Upper lobe of left lung (tissue), 4 donors: ENCODE data around the gene PSEN1.

ENCODE experiments used
- CTCF ChIP-seq, 6 experiments: fragments of 450-650 bp in 4 of 6; fragments of 200-600 bp in 2 of 6; sonication (generic) in 2 of 6; IDR thresholded peaks; one replicate each; pipeline ENCODE4 v1.5.1; 2016 to 2019; ENCODE audit warnings: antibody characterized with exemption in 6 of 6
- POLR2A ChIP-seq, 4 donors: fragments of 450-650 bp; IDR thresholded peaks; one replicate each; pipeline ENCODE4 v1.5.1; 2016 to 2017; ENCODE audit warnings: antibody characterized with exemption in 4 of 4, mild to moderate bottlenecking in 2 of 4
- POLR2AphosphoS5 ChIP-seq, 2 donors: sonication (generic); formaldehyde crosslinking; IDR thresholded peaks; one replicate each; pipeline ENCODE4 v1.5.1; 2017; ENCODE audit warnings: antibody characterized with exemption in 2 of 2

GRCh38 chr14:73173092-73173735, 36.9 kb downstream of the PSEN1 start:
- TF ChIP-seq CTCF (IDR thresholded peaks at IDR 0.05) (peak in 4 of 6 experiments; percentile 18 to 49 (median 31)), POLR2AphosphoS5 (IDR thresholded peaks at IDR 0.05) (no peak), POLR2A (IDR thresholded peaks at IDR 0.05) (no peak)
